H9 (cell line): ENCODE data around the gene MYT1. TPM values are rescaled to one million over a fixed set of nuclear protein-coding genes. Genes with fewer than 3 reads are reported as not detected.

Experiments
- DNase-seq: peaks from one replicate; pipeline ENCODE4 v3.0.0-alpha.2; 2017
- H2AFZ ChIP-seq: one replicate; pipeline ENCODE4 v1.6.1; 2013; ENCODE audit warnings: mild to moderate bottlenecking, low read length, control low read depth, moderate library complexity
- H2AK5ac ChIP-seq: 2 replicates; pipeline ENCODE4 v1.6.1; 2013; ENCODE audit warnings: low read length, control low read depth, mixed read lengths; ENCODE audit not compliant: insufficient read length
- H2BK120ac ChIP-seq: one replicate; pipeline ENCODE4 v1.6.1; 2013; ENCODE audit warnings: low read depth, mild to moderate bottlenecking, low read length, control low read depth, inconsistent platforms; ENCODE audit not compliant: poor library complexity, severe bottlenecking
- H2BK12ac ChIP-seq: 2 replicates; pipeline ENCODE4 v1.6.1; 2013; ENCODE audit warnings: low read length, control low read depth, mixed read lengths, low read depth; ENCODE audit not compliant: insufficient read length
- H2BK15ac ChIP-seq: 2 replicates; pipeline ENCODE4 v1.6.1; 2013; ENCODE audit warnings: low read depth, low read length, control low read depth
- H2BK20ac ChIP-seq: one replicate; pipeline ENCODE4 v1.6.1; 2013; ENCODE audit warnings: low read depth, mild to moderate bottlenecking, low read length, control low read depth, inconsistent platforms; ENCODE audit not compliant: poor library complexity, severe bottlenecking
- H2BK5ac ChIP-seq: 2 replicates; pipeline ENCODE4 v1.6.1; 2013; ENCODE audit warnings: low read length, control low read depth, mixed read lengths; ENCODE audit not compliant: insufficient read length
- H3K14ac ChIP-seq: 2 replicates; pipeline ENCODE4 v1.6.1; 2013; ENCODE audit warnings: low read length, control low read depth; ENCODE audit not compliant: insufficient read depth
- H3K18ac ChIP-seq: 2 replicates; pipeline ENCODE4 v1.6.1; 2013; ENCODE audit warnings: low read depth, mild to moderate bottlenecking, mixed read lengths, low read length, control low read depth; ENCODE audit not compliant: insufficient read length
- H3K23ac ChIP-seq: 2 replicates; pipeline ENCODE4 v1.6.1; 2013; ENCODE audit warnings: low read length, control low read depth, mixed read lengths, low read depth; ENCODE audit not compliant: insufficient read length
- H3K23me2 ChIP-seq: 2 replicates; pipeline ENCODE4 v1.6.1; 2013; ENCODE audit warnings: low read depth, mild to moderate bottlenecking, mixed read lengths, low read length, control low read depth; ENCODE audit not compliant: insufficient read length, poor library complexity, severe bottlenecking
- H3K27ac ChIP-seq: 2 replicates; pipeline ENCODE4 v1.5.1; 2013; ENCODE audit warnings: low read length, control low read depth, mixed read lengths, low read depth; ENCODE audit not compliant: insufficient read length
- H3K27me3 ChIP-seq: 2 replicates; pipeline ENCODE4 v1.6.1; 2013; ENCODE audit warnings: low read length, control low read depth, inconsistent platforms; ENCODE audit not compliant: insufficient read depth
- H3K4ac ChIP-seq: 2 replicates; pipeline ENCODE4 v1.6.1; 2013; ENCODE audit warnings: low read depth, mild to moderate bottlenecking, control low read depth, inconsistent platforms, low read length, moderate library complexity
- H3K4me1 ChIP-seq: 2 replicates; pipeline ENCODE4 v1.6.1; 2013; ENCODE audit warnings: low read length, control low read depth, inconsistent platforms; ENCODE audit not compliant: insufficient read depth
- H3K4me2 ChIP-seq: 2 replicates; pipeline ENCODE4 v1.6.1; 2013; ENCODE audit warnings: low read length, control low read depth, mixed read lengths; ENCODE audit not compliant: insufficient read length, insufficient read depth
- H3K56ac ChIP-seq: 2 replicates; pipeline ENCODE4 v1.6.1; 2013; ENCODE audit warnings: low read depth, mild to moderate bottlenecking, mixed read lengths, low read length, control low read depth; ENCODE audit not compliant: insufficient read length
- H3K79me1 ChIP-seq: 2 replicates; pipeline ENCODE4 v1.6.1; 2013; ENCODE audit warnings: low read depth, mild to moderate bottlenecking, moderate library complexity, low read length, control low read depth, inconsistent platforms; ENCODE audit not compliant: insufficient read depth, poor library complexity, severe bottlenecking
- H3K79me2 ChIP-seq: 2 replicates; pipeline ENCODE4 v1.6.1; 2013; ENCODE audit warnings: low read length, control low read depth, inconsistent platforms; ENCODE audit not compliant: insufficient read depth
- H3K9ac ChIP-seq: 2 replicates; pipeline ENCODE4 v1.6.1; 2013; ENCODE audit warnings: low read length, control low read depth, mixed read lengths; ENCODE audit not compliant: insufficient read length; ENCODE audit errors: extremely low read depth
- H3K9me3 ChIP-seq: one replicate; pipeline ENCODE4 v1.6.1; 2013; ENCODE audit warnings: low read depth, low read length, inconsistent platforms; ENCODE audit not compliant: control insufficient read depth
- H3T11ph ChIP-seq: one replicate; pipeline ENCODE4 v1.6.1; 2013; ENCODE audit warnings: mild to moderate bottlenecking, low read length, control low read depth, inconsistent platforms
- H4K20me1 ChIP-seq: one replicate; pipeline ENCODE4 v1.6.1; 2013; ENCODE audit not compliant: control insufficient read depth, insufficient read length, insufficient read depth
- H4K5ac ChIP-seq: 2 replicates; pipeline ENCODE4 v1.6.1; 2013; ENCODE audit warnings: low read depth, mild to moderate bottlenecking, mixed read lengths, low read length, control low read depth; ENCODE audit not compliant: insufficient read length
- H4K8ac ChIP-seq: replicated peaks from 2 replicates; pipeline ENCODE4 v1.6.1; 2013; ENCODE audit warnings: low read length, control low read depth, mixed read lengths, low read depth; ENCODE audit not compliant: insufficient read length
- H4K91ac ChIP-seq: 2 replicates; pipeline ENCODE4 v1.6.1; 2013; ENCODE audit warnings: low read depth, mild to moderate bottlenecking, moderate library complexity, mixed read lengths, low read length, control low read depth; ENCODE audit not compliant: insufficient read length
- H3K27ac Mint-ChIP-seq, 3 experiments: 2 replicates in 2 of 3; 3 replicates in 1 of 3; pipeline ENCODE4 v1.8.0; 2020 to 2021; ENCODE audit warnings: mixed read lengths in 3 of 3, mild to moderate bottlenecking in 1 of 3, moderate library complexity in 1 of 3
- H3K27me3 Mint-ChIP-seq: 2 replicates; pipeline ENCODE4 v1.8.0; 2021; ENCODE audit warnings: low read depth, mild to moderate bottlenecking, moderate library complexity, mixed read lengths
- H3K36me3 Mint-ChIP-seq, 3 experiments: 2 replicates in 2 of 3; 3 replicates in 1 of 3; pipeline ENCODE4 v1.8.0; 2020 to 2021; ENCODE audit warnings: low read depth in 3 of 3, mixed read lengths in 3 of 3; ENCODE audit not compliant: insufficient read depth in 1 of 3
- H3K4me1 Mint-ChIP-seq, 2 experiments: 2 replicates each; pipeline ENCODE4 v1.8.0; 2020; ENCODE audit warnings: mixed read lengths in 2 of 2
- H3K4me3 Mint-ChIP-seq, 2 experiments: 2 replicates in 1 of 2; 3 replicates in 1 of 2; pipeline ENCODE4 v1.8.0; 2020 to 2021; ENCODE audit warnings: mild to moderate bottlenecking in 2 of 2, mixed read lengths in 2 of 2, moderate library complexity in 1 of 2
- H3K9me3 Mint-ChIP-seq, 2 experiments: 2 replicates in 1 of 2; 3 replicates in 1 of 2; pipeline ENCODE4 v1.8.0; 2020; ENCODE audit warnings: mild to moderate bottlenecking in 2 of 2, mixed read lengths in 2 of 2, moderate library complexity in 1 of 2
- WGBS: extraction: QIAGEN DNeasy Blood & Tissue Kit; methylation state at CpG from one replicate; pipeline ENCODE4 v1.1.7; 2013; ENCODE audit warnings: missing lambda C conversion rate, low lambda C conversion rate, mixed read lengths; ENCODE audit not compliant: insufficient read length; ENCODE audit errors: extremely low coverage; 5-methylcytosine and 5-hydroxymethylcytosine counted together
- total RNA-seq: library from RNA; stranded (reverse); gene quantifications from 2 replicates; pipeline ENCODE4 v1.2.1, GENCODE V29; 2021
- TF ChIP-seq, protein P1 (sequence below): fragments of 200-600 bp; sonication (generic); conservative IDR thresholded peaks from 3 replicates; pipeline ENCODE4 v1.8.0; 2021; ENCODE audit warnings: antibody characterized with exemption, mild to moderate bottlenecking

The MYT1 gene
- total RNA-seq, 1 experiment from 2014 or later = 0.79 TPM

GRCh38 chr20:64162239-64162910, 1.9 kb upstream of the MYT1 start:
- no peaks in the 10 kb centered on the region for H4K20me1 ChIP-seq
- H4K91ac ChIP-seq = no peak overlapping the region
- H3K18ac ChIP-seq = no peak overlapping the region
- no peaks in the 10 kb centered on the region for H3K9me3 Mint-ChIP-seq
- H3K56ac ChIP-seq = no peak overlapping the region
- no peak overlapping the region for H4K8ac ChIP-seq
- no peak overlapping the region for H3T11ph ChIP-seq
- H3K4me1 Mint-ChIP-seq = peaks cover 52 to 71% of the 10 kb centered on the region in 2 experiments
- no peak for DNase-seq
- no peaks in the 10 kb centered on the region; the same call in 1 of the 2 replicates for H3K27me3 ChIP-seq
- H3K36me3 Mint-ChIP-seq = no peaks in the 10 kb centered on the region
- no peaks in the 10 kb centered on the region for H3K9me3 ChIP-seq
- no CpG with 5 or more reads among the region's 23 CpGs for WGBS
- no peak overlapping the region for H2BK20ac ChIP-seq
- H3K9ac ChIP-seq = no peak overlapping the region
- peak overlapping the region; percentile 13 for H3K4me2 ChIP-seq
- no peak overlapping the region for H2BK15ac ChIP-seq
- no peak overlapping the region for H2BK120ac ChIP-seq
- peaks cover 4% of the 10 kb centered on the region; the same call in 1 of the 2 replicates for H3K4me1 ChIP-seq
- no peak overlapping the region for H3K4ac ChIP-seq
- no peak overlapping the region for H2AFZ ChIP-seq
- H3K27ac Mint-ChIP-seq = no peak overlapping the region
- H3K27ac ChIP-seq = no peak overlapping the region
- H3K27me3 Mint-ChIP-seq = peaks cover 65% of the 10 kb centered on the region
- H2AK5ac ChIP-seq = no peak overlapping the region
- no peak overlapping the region for H3K23ac ChIP-seq
- H3K14ac ChIP-seq = no peak overlapping the region
- no peak overlapping the region for H2BK5ac ChIP-seq
- H3K79me1 ChIP-seq = no peaks in the 10 kb centered on the region
- peak overlapping the region in 1 of 2 experiments; percentile 70; a peak in 3 of 5 replicates for H3K4me3 Mint-ChIP-seq
- H3K79me2 ChIP-seq = no peaks in the 10 kb centered on the region
- no peaks in the 10 kb centered on the region for H3K23me2 ChIP-seq
- no peak overlapping the region for H2BK12ac ChIP-seq
- TF ChIP-seq, protein P1, sequence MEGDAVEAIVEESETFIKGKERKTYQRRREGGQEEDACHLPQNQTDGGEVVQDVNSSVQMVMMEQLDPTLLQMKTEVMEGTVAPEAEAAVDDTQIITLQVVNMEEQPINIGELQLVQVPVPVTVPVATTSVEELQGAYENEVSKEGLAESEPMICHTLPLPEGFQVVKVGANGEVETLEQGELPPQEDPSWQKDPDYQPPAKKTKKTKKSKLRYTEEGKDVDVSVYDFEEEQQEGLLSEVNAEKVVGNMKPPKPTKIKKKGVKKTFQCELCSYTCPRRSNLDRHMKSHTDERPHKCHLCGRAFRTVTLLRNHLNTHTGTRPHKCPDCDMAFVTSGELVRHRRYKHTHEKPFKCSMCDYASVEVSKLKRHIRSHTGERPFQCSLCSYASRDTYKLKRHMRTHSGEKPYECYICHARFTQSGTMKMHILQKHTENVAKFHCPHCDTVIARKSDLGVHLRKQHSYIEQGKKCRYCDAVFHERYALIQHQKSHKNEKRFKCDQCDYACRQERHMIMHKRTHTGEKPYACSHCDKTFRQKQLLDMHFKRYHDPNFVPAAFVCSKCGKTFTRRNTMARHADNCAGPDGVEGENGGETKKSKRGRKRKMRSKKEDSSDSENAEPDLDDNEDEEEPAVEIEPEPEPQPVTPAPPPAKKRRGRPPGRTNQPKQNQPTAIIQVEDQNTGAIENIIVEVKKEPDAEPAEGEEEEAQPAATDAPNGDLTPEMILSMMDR = no peak
- no peak overlapping the region for H4K5ac ChIP-seq
